HG02938 (cell line): ENCODE results near the gene CGB7.
"Not testable (repeated sequence)": the region's sequence is repeated elsewhere in the genome, so short reads cannot be mapped to it uniquely, and the experiment has no call there.

Source experiments
- ATAC-seq: cut with Tn5 transposase; IDR thresholded peaks from one replicate; pipeline ENCODE4 v1.9.1; 2021; ENCODE audit warnings: mild to moderate bottlenecking, moderate library complexity; ENCODE audit not compliant: unreplicated experiment

Gene CGB7

GRCh38 chr19:49073514-49074378, 16.2 kb upstream of the CGB7 start:
- no peak for ATAC-seq

GRCh38 chr19:49071860-49072547, 14.5 kb upstream of the CGB7 start:
- ATAC-seq: no peak

DNA sequence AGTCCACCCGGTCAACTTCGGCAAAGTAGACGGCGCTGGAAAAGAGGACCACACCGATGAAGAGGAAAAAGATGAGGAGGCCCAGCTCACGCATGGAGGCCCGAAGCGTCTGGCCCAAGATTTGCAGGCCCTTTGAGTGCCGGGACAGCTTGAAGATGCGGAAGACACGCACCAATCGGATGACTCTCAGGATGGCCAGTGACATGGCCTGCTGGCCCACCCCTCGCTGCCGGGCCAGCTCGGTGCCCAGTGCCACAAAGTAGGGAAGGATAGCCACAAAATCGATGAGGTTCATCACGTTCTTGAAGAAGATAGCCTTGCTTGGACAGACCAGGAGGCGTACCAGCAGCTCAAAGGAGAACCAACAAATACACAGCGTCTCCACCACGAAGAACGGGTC, 12.9 kb upstream of the CGB7 start:
- no peak for ATAC-seq

GRCh38 chr19:49069026-49069425, 11.5 kb upstream of the CGB7 start:
- no peak for ATAC-seq

- no peak for ATAC-seq
Observed at GRCh38 chr19:49067554-49067953, 10.0 kb upstream of the CGB7 start.

DNA sequence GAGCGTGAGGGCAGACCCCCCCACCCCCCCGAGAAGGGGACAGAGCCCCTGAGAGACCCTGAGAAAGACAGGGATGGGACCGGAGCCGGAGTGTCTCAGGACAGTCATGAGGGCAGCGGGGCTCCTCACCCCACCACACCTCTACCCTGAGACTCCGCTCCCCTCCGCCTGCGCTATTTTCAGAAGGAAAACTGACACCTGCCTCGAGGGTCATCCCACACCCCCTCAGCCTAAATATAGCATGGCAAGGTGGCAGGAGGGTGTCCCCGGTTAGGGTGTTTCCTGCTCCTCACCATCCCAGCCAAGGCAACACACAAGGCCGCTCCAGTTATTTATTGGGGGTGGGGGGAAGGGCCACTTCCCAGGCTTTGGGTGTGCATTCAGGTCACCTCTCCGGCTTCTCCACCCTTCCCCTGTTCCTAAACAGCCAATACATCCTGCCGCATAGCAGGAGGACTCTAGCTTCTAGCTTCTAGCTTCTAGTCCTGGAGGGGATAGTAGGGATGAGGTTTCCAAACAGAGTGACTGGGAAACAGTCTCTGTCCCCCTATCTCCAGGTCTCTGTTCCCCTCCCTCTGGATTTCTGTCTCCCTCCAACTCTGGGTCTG, 8.5 kb upstream of the CGB7 start:
- no peak for ATAC-seq

- ATAC-seq: no peak
Observed at GRCh38 chr19:49064768-49065611, 7.4 kb upstream of the CGB7 start, which contains the start of gene NTF4. Gene NTF4, minus strand, starts transcription at chr19:49064818. Its CDS starts 2,821 bp downstream, at chr19:49061997.

DNA sequence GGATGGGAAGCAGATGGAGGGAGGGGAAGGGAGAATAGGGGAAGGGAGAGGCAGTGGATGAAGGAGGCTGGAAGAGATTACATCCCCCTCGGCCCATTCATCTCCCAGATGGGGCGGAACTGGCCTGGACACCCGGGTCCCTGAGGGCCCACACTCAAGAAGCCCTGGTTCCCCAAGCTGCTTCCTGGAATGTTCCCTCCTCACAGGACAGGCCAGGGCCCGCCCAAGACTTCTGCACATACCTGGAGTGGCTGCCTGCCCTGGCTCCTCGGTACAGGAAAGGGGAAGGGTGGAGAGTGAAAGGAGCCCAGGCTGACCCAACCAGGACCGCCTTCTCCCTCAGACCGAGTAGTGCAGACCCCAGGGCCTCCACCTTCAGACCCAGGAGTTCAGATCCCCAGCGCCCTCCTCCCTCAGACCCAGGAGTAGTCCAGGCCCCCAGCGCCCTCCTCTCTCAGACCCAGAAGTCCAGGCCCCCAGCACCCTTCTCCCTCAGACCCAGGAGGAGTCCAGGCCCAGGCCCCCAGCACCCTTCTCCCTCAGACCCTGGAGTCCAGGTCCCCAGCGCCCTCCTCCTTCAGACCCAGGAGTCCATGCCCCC, 6.6 kb upstream of the CGB7 start:
- no peak for ATAC-seq

GRCh38 chr19:49061445-49061844, 3.9 kb upstream of the CGB7 start:
- ATAC-seq: no peak

DNA sequence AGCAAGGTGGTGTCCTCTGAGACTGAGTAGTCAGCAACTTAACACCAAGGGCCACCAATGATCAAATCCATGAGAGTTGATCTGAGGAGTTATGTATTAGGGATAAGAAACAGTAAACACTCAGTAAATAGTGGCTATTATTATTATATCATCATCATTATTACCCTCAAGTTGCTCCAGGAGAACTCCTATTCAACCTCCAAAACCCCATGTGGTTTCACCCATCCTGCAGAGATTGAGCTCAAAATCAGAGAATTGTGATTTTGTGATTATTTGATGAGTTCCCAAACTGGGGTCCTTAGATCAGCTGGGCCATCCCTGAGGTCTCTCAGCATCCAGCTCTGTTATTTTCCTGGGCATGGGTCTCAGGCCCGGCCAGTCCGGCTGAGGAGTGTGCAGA, 3.5 kb upstream of the CGB7 start:
- no peak for ATAC-seq

DNA sequence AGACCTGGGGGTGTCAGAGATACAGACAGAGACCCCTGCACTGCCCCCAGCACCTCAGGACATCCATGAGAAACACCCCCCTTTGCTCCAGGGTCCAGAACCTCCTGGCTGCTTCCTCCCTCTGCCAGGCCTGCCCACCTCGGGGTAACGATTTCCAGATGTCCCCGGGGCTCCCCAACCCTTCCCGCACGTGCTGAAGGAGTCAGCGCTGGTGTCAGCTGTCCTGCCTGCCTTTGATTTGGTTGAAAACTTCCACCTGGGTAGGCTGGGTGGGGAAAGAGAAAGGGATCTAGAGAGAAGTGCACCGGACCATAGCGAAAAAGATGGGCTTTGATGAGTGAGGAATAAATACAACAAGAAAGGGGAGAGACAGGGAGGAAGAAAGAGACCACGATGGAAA, 1.5 kb upstream of the CGB7 start:
- no peak for ATAC-seq

DNA sequence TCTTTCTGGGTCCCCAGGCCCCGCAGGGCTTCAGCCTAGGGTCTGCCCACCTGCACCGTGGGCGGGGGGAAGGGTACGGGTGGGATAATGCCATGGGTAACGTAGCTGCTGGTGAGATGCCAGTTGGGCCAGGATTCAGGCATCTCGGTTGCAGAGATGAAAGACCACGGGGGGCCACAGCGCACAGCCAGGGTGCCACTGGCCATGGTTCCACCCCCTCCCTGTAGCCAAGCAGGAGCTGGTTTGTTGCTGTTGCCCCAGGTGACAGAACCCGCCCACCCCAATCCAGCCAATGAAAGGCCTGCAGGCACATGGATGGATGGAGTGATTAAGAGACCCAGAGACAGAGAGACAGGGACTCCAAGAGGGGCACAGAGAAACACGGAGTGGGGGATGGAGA, 1.0 kb upstream of the CGB7 start:
- ATAC-seq: no peak

DNA sequence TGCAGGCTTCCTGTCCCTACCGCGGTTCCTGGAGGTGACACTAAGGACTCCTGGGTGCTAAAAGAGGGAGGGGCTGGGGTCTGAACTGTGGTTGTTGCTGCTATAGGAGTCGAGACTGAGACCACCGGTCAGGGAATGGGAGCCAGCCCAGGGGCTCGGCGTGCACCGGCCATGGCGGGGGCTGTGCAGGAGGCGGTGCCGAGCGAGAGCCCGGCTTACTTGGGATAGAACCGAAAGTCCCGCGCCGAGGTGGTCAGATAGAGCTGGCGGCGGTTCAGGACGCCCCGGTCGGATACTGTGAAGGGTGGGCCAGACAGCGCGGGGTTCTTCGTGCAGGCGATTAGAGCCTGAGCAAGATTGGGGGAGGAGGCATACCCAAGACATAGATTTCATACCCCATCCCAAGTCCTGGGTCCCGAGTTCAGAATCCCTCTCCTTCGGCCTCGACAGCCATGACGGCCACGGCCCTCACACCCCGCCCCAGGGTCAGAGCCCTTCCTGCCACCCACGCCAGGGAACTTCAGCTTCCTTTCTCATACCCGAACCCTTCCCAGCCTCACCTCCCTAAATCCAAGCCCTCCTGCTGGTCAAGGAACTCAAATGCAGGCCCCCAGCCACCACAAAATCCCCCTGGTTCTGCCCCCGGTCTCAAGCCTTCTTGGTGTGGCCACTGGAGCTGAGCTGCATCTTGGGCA, 500 bp downstream of the CGB7 start:
- ATAC-seq: not testable (repeated sequence)

DNA sequence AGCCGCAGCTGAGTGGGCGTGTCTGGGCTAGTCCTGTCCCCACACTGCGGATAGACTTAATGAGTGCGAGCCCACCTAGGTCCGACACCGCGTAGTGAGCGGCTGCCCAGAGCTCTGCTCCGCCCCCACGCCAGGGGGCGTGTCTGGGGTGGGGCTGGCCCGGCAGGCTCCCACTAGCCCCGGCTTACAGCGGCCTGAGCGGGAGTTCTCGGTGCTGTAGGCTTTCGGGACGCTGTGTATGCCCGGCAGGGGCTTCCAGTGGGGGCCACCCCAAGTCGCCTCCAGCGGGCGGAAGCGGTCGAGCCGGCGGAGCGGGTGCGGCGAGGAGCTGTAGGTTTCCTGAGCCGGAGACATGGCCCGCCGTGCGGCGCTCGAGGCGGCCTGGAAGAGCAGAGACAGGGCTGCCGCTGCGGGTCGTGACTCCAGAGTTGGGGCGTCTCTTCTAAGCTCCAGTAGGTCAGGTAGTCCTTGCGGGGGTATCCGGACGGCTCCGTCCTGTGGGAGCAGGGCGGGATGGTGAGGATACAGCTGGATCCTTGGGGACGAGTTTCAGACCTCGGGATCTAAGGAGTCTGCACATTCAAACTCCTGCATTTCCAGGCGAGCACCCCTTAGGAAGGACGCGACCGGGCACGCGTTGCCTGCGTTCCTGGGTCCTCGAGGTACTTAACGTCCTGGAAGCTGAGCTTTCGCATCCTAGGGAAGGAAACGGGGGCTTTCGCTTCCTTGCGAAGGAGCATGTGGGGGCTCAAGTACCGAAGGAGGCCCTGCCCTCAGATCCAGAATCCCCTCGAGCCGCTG, 1.2 kb downstream of the CGB7 start:
- no peak for ATAC-seq

DNA sequence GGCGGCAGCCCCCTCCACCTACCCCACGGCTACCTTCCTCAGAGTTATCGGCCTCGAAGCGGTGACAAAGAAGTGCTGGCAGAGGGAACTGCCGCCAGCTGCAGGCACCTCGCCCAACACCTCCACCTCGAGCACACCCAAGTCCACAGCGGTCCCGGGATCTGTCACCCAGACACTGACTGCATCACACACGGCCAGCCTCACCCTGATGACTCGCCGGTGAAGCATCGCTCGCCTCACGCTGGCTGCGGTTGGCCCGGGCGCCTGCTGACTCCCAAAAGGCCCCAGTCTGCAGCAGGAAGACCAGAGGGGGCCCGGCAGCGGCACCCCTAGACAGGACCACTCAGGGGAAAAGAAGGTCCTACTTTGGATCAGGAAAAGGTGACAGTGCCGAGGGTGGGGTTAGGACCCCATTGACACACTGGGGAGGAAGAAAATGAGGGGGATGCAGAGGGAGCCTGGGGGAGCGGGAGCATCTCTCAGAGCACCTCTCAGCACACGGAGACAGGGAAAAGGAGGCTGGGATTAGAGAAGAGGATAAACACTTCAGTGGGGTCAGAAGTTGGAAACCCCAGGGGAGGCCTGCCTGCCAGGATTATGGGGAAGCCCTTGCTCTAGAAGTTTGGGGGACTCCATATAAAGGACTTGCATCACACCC, 7.0 kb downstream of the CGB7 start:
- ATAC-seq: not testable (repeated sequence)

DNA sequence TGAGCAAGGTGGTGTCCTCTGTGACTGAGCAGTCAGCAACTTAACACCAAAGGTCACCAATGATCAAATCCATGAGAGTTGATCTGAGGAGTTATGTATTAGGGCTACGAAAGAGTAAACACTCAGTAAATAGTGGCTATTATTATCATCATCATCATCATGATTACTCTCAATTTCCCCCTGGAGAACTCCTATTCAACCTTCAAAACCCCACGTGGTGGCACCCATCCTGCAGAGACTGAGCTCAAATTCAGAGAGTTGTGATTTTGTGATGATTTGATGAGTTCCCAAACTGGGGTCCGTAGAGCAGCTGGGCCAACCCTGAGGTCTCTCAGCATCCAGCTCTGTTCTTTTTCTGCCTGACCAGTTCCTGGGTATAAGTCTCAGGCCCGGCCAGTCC, 7.7 kb downstream of the CGB7 start:
- ATAC-seq: not testable (repeated sequence)

DNA sequence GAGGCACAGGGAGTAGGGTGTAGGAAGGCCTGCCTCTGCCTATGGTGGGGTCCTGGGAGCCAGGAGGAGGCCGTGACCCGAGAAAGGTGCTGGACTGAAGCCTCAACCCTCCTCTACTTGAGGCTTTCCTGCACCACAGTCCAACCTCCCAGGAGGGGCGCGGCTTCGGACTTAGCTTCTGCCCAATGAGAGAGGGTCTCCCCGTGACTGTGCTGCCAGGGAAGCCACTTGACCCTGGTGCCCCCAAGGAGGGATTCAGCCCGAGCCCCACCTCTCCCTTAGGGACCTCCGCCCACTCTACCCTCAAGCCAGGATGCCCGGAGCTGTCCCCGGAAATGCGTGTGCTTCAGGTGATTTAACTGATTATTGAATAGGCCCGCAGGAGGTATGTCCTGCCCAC, 8.5 kb downstream of the CGB7 start, which contains the start of gene CGB8:
Gene CGB8, minus strand, starts transcription at position 101 of the 400 bp plus-strand sequence. CDS start 372 bp downstream, outside the sequence.
- not testable (repeated sequence) for ATAC-seq

DNA sequence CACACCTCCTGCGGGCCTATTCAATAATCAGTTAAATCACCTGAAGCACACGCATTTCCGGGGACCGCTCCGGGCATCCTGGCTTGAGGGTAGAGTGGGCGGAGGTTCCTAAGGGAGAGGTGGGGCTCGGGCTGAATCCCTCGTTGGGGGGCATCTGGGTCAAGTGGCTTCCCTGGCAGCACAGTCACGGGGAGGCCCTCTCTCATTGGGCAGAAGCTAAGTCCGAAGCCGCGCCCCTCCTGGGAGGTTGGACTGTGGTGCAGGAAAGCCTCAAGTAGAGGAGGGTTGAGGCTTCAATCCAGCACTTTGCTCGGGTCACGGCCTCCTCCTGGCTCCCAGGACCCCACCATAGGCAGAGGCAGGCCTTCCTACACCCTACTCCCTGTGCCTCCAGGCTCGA, 14.0 kb downstream of the CGB7 start, which contains the start of gene CGB5:
Gene CGB5, plus strand, starts transcription at position 301 of the 400 bp plus-strand sequence. CDS start 362 bp downstream, outside the sequence.
- ATAC-seq: not testable (repeated sequence)
